ENCODE results near the gene PPIL1. TPM values are rescaled to one million over a fixed set of nuclear protein-coding genes. Genes with fewer than 3 reads are reported as not detected.

Gene PPIL1
- total RNA-seq, 1 experiment from 2014 or later = 64.2 TPM

DNA sequence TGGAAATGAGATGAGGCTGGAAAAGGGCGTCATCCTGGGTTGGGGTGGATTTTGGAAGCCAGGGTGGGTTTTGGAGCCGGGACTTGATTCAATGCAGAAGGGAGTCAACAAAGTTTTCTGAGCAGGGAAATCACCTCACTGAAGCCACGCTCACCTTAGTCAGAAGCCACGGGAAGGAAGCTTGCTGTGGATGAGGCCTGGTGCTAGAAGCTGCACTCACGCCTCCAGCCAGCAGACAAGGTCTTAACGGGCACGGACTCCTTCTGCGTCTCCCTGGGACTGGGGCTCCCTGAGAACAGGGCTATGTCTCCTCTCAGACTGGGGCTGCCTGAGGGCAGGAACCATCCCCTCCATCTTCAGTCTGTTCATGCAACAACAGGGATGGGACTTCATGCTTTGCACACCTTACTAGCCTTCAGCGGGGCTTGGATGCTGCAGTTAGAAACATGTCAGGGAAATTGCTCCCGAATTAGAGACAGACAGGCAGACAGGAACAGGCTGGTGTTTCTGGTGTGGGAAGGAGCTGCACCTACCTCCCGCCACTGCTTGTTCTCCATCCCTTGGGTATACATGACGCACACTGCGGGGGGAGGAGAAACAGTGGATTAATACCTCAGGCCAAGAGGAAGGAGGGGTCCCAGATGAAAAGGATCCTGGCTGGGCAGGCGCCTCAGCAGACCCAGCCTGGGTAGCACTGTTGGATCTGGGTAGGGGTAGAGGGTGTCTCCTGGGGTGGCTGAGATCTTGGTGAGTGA lies 52.8 kb downstream of the PPIL1 start:
- Mint-ChIP-seq H3K4me1 (peaks cover 28% of the 10 kb centered on the region), H3K36me3 (no peaks in the 10 kb centered on the region), H3K9me3 (no peaks in the 10 kb centered on the region), H3K27ac (no peak overlapping the region), H3K27me3 (ENCODE audit: low read depth) (no peaks in the 10 kb centered on the region), H3K4me3 (no peak overlapping the region)
- ChIA-PET POLR2A (no interaction called here), CTCF (interaction anchor here (0.6 to 1.7 kb wide), 3 partner anchors 11 to 39 kb away, joined by 3 to 4 read pairs (median 4); no protein-coding TSS in a partner anchor)
- ATAC-seq (no peak), DNase-seq (ENCODE audit: low spot score) (no peak)
- TF ChIP-seq GRHL2 (CRISPR knock-in tag; IDR thresholded peaks at IDR 0.05; ENCODE audit: insufficient replicate concordance, severe bottlenecking) (no peak), ELF4 (CRISPR knock-in tag; IDR thresholded peaks at IDR 0.05; ENCODE audit: low read depth) (no peak), IRF2 (CRISPR knock-in tag; IDR thresholded peaks at IDR 0.05; ENCODE audit: borderline replicate concordance, low read depth) (no peak), ZNF317 (CRISPR knock-in tag; IDR thresholded peaks at IDR 0.05; ENCODE audit: borderline replicate concordance, low read depth) (no peak), ESRRA (CRISPR knock-in tag; IDR thresholded peaks at IDR 0.05; ENCODE audit: borderline replicate concordance) (no peak), ZNF671 (CRISPR knock-in tag; IDR thresholded peaks at IDR 0.05) (no peak), JUN (CRISPR knock-in tag; IDR thresholded peaks at IDR 0.05) (no peak), RELA (CRISPR knock-in tag; IDR thresholded peaks at IDR 0.05; ENCODE audit: borderline replicate concordance) (no peak), ZBTB21 (CRISPR knock-in tag; IDR thresholded peaks at IDR 0.05; ENCODE audit: borderline replicate concordance) (no peak), TP53 (CRISPR knock-in tag; IDR thresholded peaks at IDR 0.05) (no peak)
- TF ChIP-seq, protein P1, sequence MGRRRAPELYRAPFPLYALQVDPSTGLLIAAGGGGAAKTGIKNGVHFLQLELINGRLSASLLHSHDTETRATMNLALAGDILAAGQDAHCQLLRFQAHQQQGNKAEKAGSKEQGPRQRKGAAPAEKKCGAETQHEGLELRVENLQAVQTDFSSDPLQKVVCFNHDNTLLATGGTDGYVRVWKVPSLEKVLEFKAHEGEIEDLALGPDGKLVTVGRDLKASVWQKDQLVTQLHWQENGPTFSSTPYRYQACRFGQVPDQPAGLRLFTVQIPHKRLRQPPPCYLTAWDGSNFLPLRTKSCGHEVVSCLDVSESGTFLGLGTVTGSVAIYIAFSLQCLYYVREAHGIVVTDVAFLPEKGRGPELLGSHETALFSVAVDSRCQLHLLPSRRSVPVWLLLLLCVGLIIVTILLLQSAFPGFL (CRISPR knock-in tag; IDR thresholded peaks at IDR 0.05; ENCODE audit: borderline replicate concordance) = no peak
- TF ChIP-seq, protein P2, sequence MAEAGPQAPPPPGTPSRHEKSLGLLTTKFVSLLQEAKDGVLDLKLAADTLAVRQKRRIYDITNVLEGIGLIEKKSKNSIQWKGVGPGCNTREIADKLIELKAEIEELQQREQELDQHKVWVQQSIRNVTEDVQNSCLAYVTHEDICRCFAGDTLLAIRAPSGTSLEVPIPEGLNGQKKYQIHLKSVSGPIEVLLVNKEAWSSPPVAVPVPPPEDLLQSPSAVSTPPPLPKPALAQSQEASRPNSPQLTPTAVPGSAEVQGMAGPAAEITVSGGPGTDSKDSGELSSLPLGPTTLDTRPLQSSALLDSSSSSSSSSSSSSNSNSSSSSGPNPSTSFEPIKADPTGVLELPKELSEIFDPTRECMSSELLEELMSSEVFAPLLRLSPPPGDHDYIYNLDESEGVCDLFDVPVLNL (CRISPR knock-in tag; IDR thresholded peaks at IDR 0.05; ENCODE audit: borderline replicate concordance, low read depth) = no peak
- TF ChIP-seq, protein P3, sequence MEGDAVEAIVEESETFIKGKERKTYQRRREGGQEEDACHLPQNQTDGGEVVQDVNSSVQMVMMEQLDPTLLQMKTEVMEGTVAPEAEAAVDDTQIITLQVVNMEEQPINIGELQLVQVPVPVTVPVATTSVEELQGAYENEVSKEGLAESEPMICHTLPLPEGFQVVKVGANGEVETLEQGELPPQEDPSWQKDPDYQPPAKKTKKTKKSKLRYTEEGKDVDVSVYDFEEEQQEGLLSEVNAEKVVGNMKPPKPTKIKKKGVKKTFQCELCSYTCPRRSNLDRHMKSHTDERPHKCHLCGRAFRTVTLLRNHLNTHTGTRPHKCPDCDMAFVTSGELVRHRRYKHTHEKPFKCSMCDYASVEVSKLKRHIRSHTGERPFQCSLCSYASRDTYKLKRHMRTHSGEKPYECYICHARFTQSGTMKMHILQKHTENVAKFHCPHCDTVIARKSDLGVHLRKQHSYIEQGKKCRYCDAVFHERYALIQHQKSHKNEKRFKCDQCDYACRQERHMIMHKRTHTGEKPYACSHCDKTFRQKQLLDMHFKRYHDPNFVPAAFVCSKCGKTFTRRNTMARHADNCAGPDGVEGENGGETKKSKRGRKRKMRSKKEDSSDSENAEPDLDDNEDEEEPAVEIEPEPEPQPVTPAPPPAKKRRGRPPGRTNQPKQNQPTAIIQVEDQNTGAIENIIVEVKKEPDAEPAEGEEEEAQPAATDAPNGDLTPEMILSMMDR (IDR thresholded peaks at IDR 0.05) = no peak
- TF ChIP-seq, protein P4, sequence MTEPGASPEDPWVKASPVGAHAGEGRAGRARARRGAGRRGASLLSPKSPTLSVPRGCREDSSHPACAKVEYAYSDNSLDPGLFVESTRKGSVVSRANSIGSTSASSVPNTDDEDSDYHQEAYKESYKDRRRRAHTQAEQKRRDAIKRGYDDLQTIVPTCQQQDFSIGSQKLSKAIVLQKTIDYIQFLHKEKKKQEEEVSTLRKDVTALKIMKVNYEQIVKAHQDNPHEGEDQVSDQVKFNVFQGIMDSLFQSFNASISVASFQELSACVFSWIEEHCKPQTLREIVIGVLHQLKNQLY (CRISPR knock-in tag; IDR thresholded peaks at IDR 0.05) = no peak
- TF ChIP-seq, protein P5, sequence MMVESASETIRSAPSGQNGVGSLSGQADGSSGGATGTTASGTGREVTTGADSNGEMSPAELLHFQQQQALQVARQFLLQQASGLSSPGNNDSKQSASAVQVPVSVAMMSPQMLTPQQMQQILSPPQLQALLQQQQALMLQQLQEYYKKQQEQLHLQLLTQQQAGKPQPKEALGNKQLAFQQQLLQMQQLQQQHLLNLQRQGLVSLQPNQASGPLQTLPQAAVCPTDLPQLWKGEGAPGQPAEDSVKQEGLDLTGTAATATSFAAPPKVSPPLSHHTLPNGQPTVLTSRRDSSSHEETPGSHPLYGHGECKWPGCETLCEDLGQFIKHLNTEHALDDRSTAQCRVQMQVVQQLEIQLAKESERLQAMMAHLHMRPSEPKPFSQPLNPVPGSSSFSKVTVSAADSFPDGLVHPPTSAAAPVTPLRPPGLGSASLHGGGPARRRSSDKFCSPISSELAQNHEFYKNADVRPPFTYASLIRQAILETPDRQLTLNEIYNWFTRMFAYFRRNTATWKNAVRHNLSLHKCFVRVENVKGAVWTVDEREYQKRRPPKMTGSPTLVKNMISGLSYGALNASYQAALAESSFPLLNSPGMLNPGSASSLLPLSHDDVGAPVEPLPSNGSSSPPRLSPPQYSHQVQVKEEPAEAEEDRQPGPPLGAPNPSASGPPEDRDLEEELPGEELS (CRISPR knock-in tag; IDR thresholded peaks at IDR 0.05) = no peak
- TF ChIP-seq, protein P6, sequence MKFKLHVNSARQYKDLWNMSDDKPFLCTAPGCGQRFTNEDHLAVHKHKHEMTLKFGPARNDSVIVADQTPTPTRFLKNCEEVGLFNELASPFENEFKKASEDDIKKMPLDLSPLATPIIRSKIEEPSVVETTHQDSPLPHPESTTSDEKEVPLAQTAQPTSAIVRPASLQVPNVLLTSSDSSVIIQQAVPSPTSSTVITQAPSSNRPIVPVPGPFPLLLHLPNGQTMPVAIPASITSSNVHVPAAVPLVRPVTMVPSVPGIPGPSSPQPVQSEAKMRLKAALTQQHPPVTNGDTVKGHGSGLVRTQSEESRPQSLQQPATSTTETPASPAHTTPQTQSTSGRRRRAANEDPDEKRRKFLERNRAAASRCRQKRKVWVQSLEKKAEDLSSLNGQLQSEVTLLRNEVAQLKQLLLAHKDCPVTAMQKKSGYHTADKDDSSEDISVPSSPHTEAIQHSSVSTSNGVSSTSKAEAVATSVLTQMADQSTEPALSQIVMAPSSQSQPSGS (CRISPR knock-in tag; IDR thresholded peaks at IDR 0.05; ENCODE audit: borderline replicate concordance, low read depth) = no peak
- TF ChIP-seq, protein P7, sequence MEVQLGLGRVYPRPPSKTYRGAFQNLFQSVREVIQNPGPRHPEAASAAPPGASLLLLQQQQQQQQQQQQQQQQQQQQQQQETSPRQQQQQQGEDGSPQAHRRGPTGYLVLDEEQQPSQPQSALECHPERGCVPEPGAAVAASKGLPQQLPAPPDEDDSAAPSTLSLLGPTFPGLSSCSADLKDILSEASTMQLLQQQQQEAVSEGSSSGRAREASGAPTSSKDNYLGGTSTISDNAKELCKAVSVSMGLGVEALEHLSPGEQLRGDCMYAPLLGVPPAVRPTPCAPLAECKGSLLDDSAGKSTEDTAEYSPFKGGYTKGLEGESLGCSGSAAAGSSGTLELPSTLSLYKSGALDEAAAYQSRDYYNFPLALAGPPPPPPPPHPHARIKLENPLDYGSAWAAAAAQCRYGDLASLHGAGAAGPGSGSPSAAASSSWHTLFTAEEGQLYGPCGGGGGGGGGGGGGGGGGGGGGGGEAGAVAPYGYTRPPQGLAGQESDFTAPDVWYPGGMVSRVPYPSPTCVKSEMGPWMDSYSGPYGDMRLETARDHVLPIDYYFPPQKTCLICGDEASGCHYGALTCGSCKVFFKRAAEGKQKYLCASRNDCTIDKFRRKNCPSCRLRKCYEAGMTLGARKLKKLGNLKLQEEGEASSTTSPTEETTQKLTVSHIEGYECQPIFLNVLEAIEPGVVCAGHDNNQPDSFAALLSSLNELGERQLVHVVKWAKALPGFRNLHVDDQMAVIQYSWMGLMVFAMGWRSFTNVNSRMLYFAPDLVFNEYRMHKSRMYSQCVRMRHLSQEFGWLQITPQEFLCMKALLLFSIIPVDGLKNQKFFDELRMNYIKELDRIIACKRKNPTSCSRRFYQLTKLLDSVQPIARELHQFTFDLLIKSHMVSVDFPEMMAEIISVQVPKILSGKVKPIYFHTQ (CRISPR knock-in tag; IDR thresholded peaks at IDR 0.05) = no peak
- TF ChIP-seq, protein P8, sequence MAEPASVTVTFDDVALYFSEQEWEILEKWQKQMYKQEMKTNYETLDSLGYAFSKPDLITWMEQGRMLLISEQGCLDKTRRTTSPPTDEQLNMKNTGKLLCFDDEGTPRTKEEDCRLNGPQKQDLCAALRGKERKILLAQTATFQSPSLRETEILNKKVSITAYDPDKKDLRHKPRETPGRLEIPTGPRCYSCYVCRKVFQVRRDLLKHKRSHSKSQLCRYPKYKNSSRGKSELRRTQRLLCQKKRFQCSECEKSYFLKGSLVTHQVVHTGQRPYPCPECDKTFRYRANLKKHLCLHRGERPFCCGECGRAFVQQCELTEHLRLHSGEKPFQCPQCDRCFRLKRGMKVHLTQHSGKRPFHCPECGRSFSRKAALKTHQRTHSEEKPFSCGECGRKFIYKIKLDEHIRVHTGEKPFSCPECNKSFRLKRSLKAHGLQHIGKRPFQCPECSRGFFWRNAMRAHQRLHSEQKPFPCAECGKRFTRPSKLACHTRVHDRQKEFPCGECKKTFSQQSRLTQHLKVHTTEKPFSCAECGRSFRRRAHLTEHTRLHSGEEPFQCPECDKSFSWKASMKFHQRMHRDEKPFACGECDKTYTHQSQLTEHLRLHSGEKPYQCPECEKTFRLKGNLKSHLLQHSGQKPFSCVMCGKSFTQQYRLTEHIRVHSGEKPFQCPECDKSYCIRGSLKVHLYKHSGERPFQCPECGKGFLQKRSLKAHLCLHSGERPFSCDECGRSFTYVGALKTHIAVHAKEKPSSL (CRISPR knock-in tag; conservative IDR thresholded peaks at IDR 0.05) = no peak
